ENCODE data around the gene AIM2.
"Not testable (repeated sequence)": the region's sequence is repeated elsewhere in the genome, so short reads cannot be mapped to it uniquely, and the experiment has no call there.

AIM2 gene

GRCh38 chr1:159030311-159030710 lies 46.3 kb downstream of the AIM2 start:
- ChIA-PET CTCF (interaction anchor here (0.9 to 2.4 kb wide), 6 partner anchors 11 to 58 kb away, joined by 3 to 13 read pairs (median 6); no protein-coding TSS in a partner anchor), POLR2A (interaction anchor here (0.6 kb wide), 1 partner anchor 14 kb away, joined by 3 read pairs; no protein-coding TSS in a partner anchor)

GRCh38 chr1:159026841-159027240 lies 49.7 kb downstream of the AIM2 start:
- DNase-seq (ENCODE audit: extremely low spot score); POLR2A ChIA-PET: not testable (repeated sequence)
- CTCF ChIA-PET, result interaction anchor here (1.0 kb wide), 1 partner anchor 9 kb away, joined by 3 read pairs; no protein-coding TSS in a partner anchor

More at GRCh38 chr1:159030311-159030710, 46.3 kb downstream of the AIM2 start:
- TF ChIP-seq CTCF (IDR thresholded peaks at IDR 0.05; ENCODE audit: control extremely low read depth, extremely low read depth, low read depth, missing control alignments), result no peak
- DNase-seq (ENCODE audit: extremely low spot score), result no peak

DNA sequence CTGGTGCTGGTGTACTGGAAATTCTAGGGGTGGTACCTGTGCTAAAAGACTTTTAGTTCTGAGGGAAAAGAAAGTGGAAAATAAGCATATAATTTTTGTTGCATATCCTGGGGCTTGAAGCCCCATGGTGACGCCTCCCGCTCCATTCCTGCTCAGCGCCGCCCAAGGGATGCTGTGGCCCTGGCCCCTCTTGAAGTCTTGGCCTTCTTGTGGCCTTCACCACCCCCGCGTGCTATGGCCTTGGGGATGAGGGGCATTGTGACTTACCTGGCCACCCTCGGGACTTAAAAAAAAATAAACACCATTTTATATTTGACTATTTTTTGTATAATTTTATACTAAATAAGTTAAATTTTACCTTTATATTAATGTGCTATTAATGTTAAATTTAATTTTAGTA lies 51.5 kb downstream of the AIM2 start:
- no peak for DNase-seq (ENCODE audit: extremely low spot score)
- ChIA-PET CTCF (interaction anchor here (1.2 to 1.6 kb wide), 3 partner anchors 9 to 42 kb away, joined by 3 to 5 read pairs (median 4); no protein-coding TSS in a partner anchor), POLR2A (no interaction called here)
- TF ChIP-seq CTCF (IDR thresholded peaks at IDR 0.05; ENCODE audit: control extremely low read depth, extremely low read depth, low read depth, missing control alignments), result no peak

DNA sequence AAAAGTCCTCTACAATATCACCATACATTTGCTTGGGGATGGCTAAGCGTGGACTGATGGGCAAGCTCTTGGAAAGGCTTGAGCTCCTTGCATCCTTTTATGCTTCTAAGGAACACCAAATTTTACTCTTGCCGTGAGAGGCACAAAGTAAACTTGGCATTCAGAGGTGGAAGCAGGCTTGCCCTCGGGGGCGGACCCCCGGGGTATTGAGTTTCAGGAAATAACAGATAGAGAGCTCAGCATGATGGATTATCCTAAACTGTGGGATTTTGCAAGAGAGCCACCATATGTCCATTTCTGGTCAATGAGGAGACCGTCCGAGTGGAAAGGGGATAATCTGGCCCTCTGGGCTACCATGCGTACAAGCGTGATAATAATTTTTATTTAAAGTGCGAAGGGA lies 52.8 kb downstream of the AIM2 start:
- no peak for TF ChIP-seq CTCF (IDR thresholded peaks at IDR 0.05; ENCODE audit: control extremely low read depth, extremely low read depth, low read depth, missing control alignments)
- POLR2A ChIA-PET, result no interaction called here
- no peak for DNase-seq (ENCODE audit: extremely low spot score)
- CTCF ChIA-PET, result interaction anchor here (1.0 to 1.3 kb wide), 2 partner anchors 10 to 44 kb away, joined by 3 read pairs; no protein-coding TSS in a partner anchor

DNA sequence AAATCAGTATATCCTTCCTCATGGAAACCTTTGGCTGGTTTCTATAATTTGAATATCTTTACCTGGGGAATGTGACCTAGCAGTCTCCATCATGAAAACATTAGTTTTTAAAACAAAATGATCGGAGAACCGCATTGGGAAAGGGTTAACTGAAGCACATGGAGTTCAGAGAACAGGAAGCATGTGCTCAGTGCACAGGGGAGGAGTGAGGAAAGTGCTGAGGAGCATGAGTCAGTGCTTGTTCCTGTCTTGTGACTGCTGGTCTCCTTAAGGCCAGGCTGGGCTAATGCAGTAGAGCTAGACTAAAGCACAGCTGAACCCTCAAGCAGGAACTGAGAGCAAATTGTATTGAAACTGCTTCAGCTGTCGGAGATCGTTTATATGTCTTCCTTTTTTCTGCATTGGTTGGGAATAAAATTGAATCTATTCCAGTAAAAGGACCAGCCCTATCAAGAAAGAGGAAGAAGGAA lies 61.1 kb downstream of the AIM2 start:
- ChIA-PET CTCF (interaction anchor here (1.0 to 2.0 kb wide), 3 partner anchors 10 to 17 kb away, joined by 4 to 6 read pairs (median 5); no protein-coding TSS in a partner anchor), POLR2A (interaction anchor here (0.6 kb wide), 1 partner anchor 15 kb away, joined by 3 read pairs; no protein-coding TSS in a partner anchor)

DNA sequence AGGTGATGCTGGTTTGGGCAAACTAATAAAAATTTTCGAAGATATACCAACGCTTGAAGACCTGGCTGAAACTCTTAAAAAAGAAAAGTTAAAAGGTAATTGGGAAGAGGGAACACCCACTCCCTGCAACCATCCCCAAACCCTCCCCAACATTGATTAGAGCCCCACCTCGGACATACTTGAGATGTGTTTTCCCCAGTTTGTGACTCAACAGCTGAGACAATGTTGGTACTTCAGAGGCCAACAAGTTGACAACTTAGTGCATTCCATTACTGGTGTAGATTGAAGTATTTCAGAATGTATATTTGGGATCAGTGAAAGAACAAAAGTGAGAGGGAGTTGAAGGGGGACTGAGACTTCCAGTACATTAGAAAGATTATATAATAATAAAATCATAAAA lies 61.7 kb downstream of the AIM2 start:
- ChIA-PET CTCF (interaction anchor here (1.0 to 2.0 kb wide), 3 partner anchors 11 to 17 kb away, joined by 4 to 6 read pairs (median 5); no protein-coding TSS in a partner anchor), POLR2A (no interaction called here)
- TF ChIP-seq CTCF (IDR thresholded peaks at IDR 0.05; ENCODE audit: control extremely low read depth, extremely low read depth, low read depth, missing control alignments), result no peak
- no peak for DNase-seq (ENCODE audit: extremely low spot score)

More for the DNA sequence above, 61.1 kb downstream of the AIM2 start:
- DNase-seq (ENCODE audit: extremely low spot score), result peak; percentile 69
- no peak for TF ChIP-seq CTCF (IDR thresholded peaks at IDR 0.05; ENCODE audit: control extremely low read depth, extremely low read depth, low read depth, missing control alignments)

DNA sequence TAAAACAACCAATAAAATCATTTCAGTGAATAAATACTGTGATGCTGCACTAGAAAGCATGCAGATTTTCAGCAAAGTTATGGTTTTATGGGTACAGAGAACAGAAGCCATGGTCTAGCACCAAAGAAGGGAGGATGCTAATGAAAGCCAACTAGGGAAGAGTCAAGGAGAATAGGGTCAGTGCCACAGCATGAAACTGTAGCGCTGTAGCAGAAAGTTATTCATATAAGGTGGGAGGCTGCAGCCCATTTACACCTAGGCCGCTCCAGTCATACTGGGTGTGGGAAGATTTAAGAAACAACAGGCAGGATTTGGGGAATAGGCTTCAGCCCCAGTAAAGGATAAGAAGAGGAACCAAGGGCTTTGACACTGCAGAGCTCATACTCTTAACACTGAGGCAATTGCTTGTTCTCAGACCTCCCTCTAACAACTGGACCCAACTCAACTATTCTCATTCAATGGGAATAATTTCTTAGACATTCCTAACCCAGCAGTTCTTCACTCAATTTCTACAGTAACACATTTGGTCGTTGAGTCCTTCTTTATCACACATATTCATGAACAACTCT lies 62.5 kb downstream of the AIM2 start:
- no peak for DNase-seq (ENCODE audit: extremely low spot score)
- ChIA-PET POLR2A (no interaction called here), CTCF (interaction anchor here (1.0 to 2.0 kb wide), 2 partner anchors 9 to 17 kb away, joined by 3 to 6 read pairs; no protein-coding TSS in a partner anchor)
- TF ChIP-seq CTCF (IDR thresholded peaks at IDR 0.05; ENCODE audit: control extremely low read depth, extremely low read depth, low read depth, missing control alignments), result no peak

All from GM10248 (cell line).